ENCODE measurements around the gene PTGES. TPM values are rescaled to one million over a fixed set of nuclear protein-coding genes. Genes with fewer than 3 reads are reported as not detected.

PTGES gene
- total RNA-seq, 1 donor from 2014 or later: 39.5 TPM

- no peak for TF ChIP-seq CTCF (IDR thresholded peaks at IDR 0.05; ENCODE audit: insufficient read depth, low read length, poor library complexity, severe bottlenecking)
- H3K36me3 ChIP-seq (ENCODE audit: control insufficient read depth, insufficient read depth, low read length): no peaks in the 10 kb centered on the region
- DNase-seq (ENCODE audit: low read depth): no peak
- H3K27me3 ChIP-seq (ENCODE audit: control insufficient read depth, insufficient read depth, low read length): peaks cover 15% of the 10 kb centered on the region
- H3K4me3 ChIP-seq (ENCODE audit: low read depth, low read length): no peak overlapping the region
Measured at GRCh38 chr9:129695870-129696269, 57.0 kb downstream of the PTGES start.

GRCh38 chr9:129694243-129694646, 58.6 kb downstream of the PTGES start:
- TF ChIP-seq CTCF (IDR thresholded peaks at IDR 0.05; ENCODE audit: insufficient read depth, low read length, poor library complexity, severe bottlenecking): no peak
- DNase-seq (ENCODE audit: low read depth): no peak
- H3K27me3 ChIP-seq (ENCODE audit: control insufficient read depth, insufficient read depth, low read length): peaks cover 15% of the 10 kb centered on the region

GRCh38 chr9:129693741-129694140, 59.1 kb downstream of the PTGES start:
- DNase-seq (ENCODE audit: low read depth): no peak
- Histone ChIP-seq H3K27me3 (ENCODE audit: control insufficient read depth, insufficient read depth, low read length) (peaks cover 17% of the 10 kb centered on the region), H3K4me3 (ENCODE audit: low read depth, low read length) (no peak overlapping the region), H3K36me3 (ENCODE audit: control insufficient read depth, insufficient read depth, low read length) (no peaks in the 10 kb centered on the region)
- no peak for TF ChIP-seq CTCF (IDR thresholded peaks at IDR 0.05; ENCODE audit: insufficient read depth, low read length, poor library complexity, severe bottlenecking)

More at GRCh38 chr9:129694243-129694646, 58.6 kb downstream of the PTGES start:
- Histone ChIP-seq H3K4me3 (ENCODE audit: low read depth, low read length) (no peak overlapping the region), H3K36me3 (ENCODE audit: control insufficient read depth, insufficient read depth, low read length) (no peaks in the 10 kb centered on the region)

GRCh38 chr9:129692534-129692933, 60.3 kb downstream of the PTGES start:
- no peak for DNase-seq (ENCODE audit: low read depth)
- Histone ChIP-seq H3K36me3 (ENCODE audit: control insufficient read depth, insufficient read depth, low read length) (no peaks in the 10 kb centered on the region), H3K27me3 (ENCODE audit: control insufficient read depth, insufficient read depth, low read length) (peaks cover 15% of the 10 kb centered on the region), H3K4me3 (ENCODE audit: low read depth, low read length) (no peak overlapping the region)
- TF ChIP-seq CTCF (IDR thresholded peaks at IDR 0.05; ENCODE audit: insufficient read depth, low read length, poor library complexity, severe bottlenecking): no peak

Other genes with a start within 250 kb of the PTGES start
- gene C9orf50, start 131.9 kb downstream of the PTGES start, total RNA-seq: not detected in 2 replicates
- 52.6 and 57.2 TPM in 2 replicates for gene NTMT1, start 126.9 kb downstream of the PTGES start, total RNA-seq
- 27.0 and 32.0 TPM in 2 replicates for gene ASB6, start 110.9 kb downstream of the PTGES start, total RNA-seq
- 0.27 TPM in 1 of 2 replicates, not detected in the other for gene PRRX2, start 87.4 kb downstream of the PTGES start, total RNA-seq
- gene TOR1B, start 50.1 kb upstream of the PTGES start, total RNA-seq: 32.8 and 39.5 TPM in 2 replicates
- gene TOR1A, start 71.1 kb upstream of the PTGES start, total RNA-seq: 52.4 and 79.6 TPM in 2 replicates
- gene C9orf78, start 82.2 kb upstream of the PTGES start, total RNA-seq: 50.9 and 77.3 TPM in 2 replicates
- 15.7 and 27.3 TPM in 2 replicates for gene USP20, start 82.4 kb upstream of the PTGES start, total RNA-seq